Thoracic aorta (tissue), 2 donors: Measurements from ENCODE around the gene EXOC4. TPM values are rescaled to one million over a fixed set of nuclear protein-coding genes. Genes with fewer than 3 reads are reported as not detected.

Experiments
- ATAC-seq: fragments of 150-250 bp; one replicate; pipeline ENCODE4 v1.8.0; 2017; ENCODE audit warnings: low read depth; ENCODE audit not compliant: insufficient number of reproducible peaks, low FRiP score
- DNase-seq: peaks from one replicate; pipeline ENCODE4 v3.0.0-alpha.2; 2020; ENCODE audit warnings: low spot score
- H3K27ac ChIP-seq, 2 donors: fragments of 200-600 bp; sonication (generic); 1 replicate in 1 of 2; 2 replicates in 1 of 2; pipeline ENCODE4 v1.5.1; 2016; ENCODE audit warnings: mild to moderate bottlenecking in 2 of 2, moderate library complexity in 2 of 2
- H3K27me3 ChIP-seq: fragments of 200-600 bp; sonication (generic); replicated peaks from 2 replicates; pipeline ENCODE4 v1.6.0; 2016; ENCODE audit warnings: mild to moderate bottlenecking; ENCODE audit not compliant: insufficient read depth
- H3K36me3 ChIP-seq: fragments of 200-600 bp; sonication (generic); one replicate; pipeline ENCODE4 v1.5.1; 2016
- H3K4me1 ChIP-seq, 2 donors: fragments of 200-600 bp; sonication (generic); 1 replicate in 1 of 2; 2 replicates in 1 of 2; pipeline versions ENCODE4 v1.5.1 to v1.6.0; 2016; ENCODE audit warnings: low read depth in 2 of 2, mild to moderate bottlenecking in 1 of 2; ENCODE audit not compliant: control insufficient read depth in 1 of 2
- H3K4me3 ChIP-seq: fragments of 200-600 bp; sonication (generic); 2 replicates; pipeline ENCODE4 v1.5.1; 2016; ENCODE audit warnings: mild to moderate bottlenecking
- H3K9me3 ChIP-seq: fragments of 200-600 bp; sonication (generic); 2 replicates; pipeline ENCODE4 v1.5.1; 2016
- total RNA-seq, 2 donors: library from RNA; depleted of rRNA; stranded (reverse); fragments of >200 nt; gene quantifications; one replicate each; pipeline versions ENCODE4 v1.1.0 to v1.2.3, GENCODE V29; 2016
- TF ChIP-seq, protein P1 (sequence below): fragments of 200-600 bp; sonication (generic); IDR thresholded peaks from one replicate; pipeline ENCODE4 v1.5.1; 2019; ENCODE audit warnings: antibody characterized with exemption

The EXOC4 gene
- total RNA-seq, 2 donors from 2014 or later: 65.3 to 72.8 TPM

GRCh38 chr7:133611955-133612354 is 359.1 kb downstream of the EXOC4 start:
- Histone ChIP-seq H3K36me3 (no peaks in the 10 kb centered on the region), H3K27me3 (no peaks in the 10 kb centered on the region), H3K9me3 (no peaks in the 10 kb centered on the region), H3K4me1 (no peaks in the 10 kb centered on the region), H3K27ac (no peak overlapping the region), H3K4me3 (no peak overlapping the region)
- DNase-seq: no peak
- TF ChIP-seq, protein P1, sequence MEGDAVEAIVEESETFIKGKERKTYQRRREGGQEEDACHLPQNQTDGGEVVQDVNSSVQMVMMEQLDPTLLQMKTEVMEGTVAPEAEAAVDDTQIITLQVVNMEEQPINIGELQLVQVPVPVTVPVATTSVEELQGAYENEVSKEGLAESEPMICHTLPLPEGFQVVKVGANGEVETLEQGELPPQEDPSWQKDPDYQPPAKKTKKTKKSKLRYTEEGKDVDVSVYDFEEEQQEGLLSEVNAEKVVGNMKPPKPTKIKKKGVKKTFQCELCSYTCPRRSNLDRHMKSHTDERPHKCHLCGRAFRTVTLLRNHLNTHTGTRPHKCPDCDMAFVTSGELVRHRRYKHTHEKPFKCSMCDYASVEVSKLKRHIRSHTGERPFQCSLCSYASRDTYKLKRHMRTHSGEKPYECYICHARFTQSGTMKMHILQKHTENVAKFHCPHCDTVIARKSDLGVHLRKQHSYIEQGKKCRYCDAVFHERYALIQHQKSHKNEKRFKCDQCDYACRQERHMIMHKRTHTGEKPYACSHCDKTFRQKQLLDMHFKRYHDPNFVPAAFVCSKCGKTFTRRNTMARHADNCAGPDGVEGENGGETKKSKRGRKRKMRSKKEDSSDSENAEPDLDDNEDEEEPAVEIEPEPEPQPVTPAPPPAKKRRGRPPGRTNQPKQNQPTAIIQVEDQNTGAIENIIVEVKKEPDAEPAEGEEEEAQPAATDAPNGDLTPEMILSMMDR: no peak
- ATAC-seq: no peak

- TF ChIP-seq, protein P1: no peak
- Histone ChIP-seq H3K36me3 (no peaks in the 10 kb centered on the region), H3K27me3 (no peaks in the 10 kb centered on the region), H3K9me3 (no peaks in the 10 kb centered on the region), H3K4me3 (no peak overlapping the region), H3K4me1 (no peaks in the 10 kb centered on the region), H3K27ac (no peak overlapping the region)
- ATAC-seq (no peak), DNase-seq (no peak)
Measured at GRCh38 chr7:133613250-133613790, 360.4 kb downstream of the EXOC4 start.

DNA sequence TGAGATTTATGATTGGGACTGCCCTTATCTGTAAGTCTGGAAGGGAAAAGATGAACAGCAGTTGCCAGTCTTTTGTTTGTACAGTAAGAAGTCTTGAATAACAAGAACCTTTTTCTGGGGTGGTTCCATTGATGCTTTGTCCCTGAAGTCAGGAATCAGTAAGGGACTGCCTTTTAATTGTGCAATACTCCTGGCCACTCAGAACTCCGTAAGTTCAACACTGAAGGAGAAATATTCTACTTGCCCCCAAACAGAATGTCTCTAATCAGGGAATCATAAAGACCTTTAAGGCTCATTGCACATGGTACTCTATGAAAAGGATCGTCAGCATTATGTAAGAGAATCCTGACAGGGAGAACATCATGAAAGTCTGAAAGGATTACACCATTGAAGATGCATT is 361.4 kb downstream of the EXOC4 start:
- Histone ChIP-seq H3K36me3 (no peaks in the 10 kb centered on the region), H3K4me3 (no peak overlapping the region), H3K27me3 (no peaks in the 10 kb centered on the region), H3K9me3 (no peaks in the 10 kb centered on the region), H3K4me1 (no peaks in the 10 kb centered on the region), H3K27ac (no peak overlapping the region)
- TF ChIP-seq, protein P1: no peak
- ATAC-seq (no peak), DNase-seq (no peak)

DNA sequence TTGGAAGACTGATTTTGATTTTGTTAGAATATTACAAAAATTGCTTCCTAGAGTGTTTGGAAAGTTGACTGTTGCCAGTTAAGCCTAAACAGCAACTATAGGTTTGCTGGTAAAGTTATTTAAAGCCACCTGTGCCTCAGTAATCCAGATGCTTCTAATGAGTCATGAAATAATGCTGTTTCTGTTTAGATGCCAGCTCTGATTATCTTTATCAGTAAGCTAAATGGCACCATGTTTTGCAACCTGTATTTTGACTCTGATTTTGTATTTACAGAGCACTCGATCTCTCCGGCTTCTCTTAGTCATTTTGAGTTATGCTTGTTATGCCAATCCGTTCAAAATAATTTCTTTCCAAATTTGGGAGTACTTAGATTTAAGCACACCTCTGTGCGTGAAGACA is 366.1 kb downstream of the EXOC4 start:
- TF ChIP-seq, protein P1: no peak
- ATAC-seq: no peak
- H3K4me3 ChIP-seq: no peak overlapping the region
- H3K27me3 ChIP-seq: no peaks in the 10 kb centered on the region
- H3K4me1 ChIP-seq: no peaks in the 10 kb centered on the region
- H3K9me3 ChIP-seq: no peaks in the 10 kb centered on the region
- H3K36me3 ChIP-seq: no peaks in the 10 kb centered on the region
- no peak overlapping the region for H3K27ac ChIP-seq
- no peak for DNase-seq

GRCh38 chr7:133619491-133619890 is 366.6 kb downstream of the EXOC4 start:
- H3K27ac ChIP-seq: no peak overlapping the region
- no peaks in the 10 kb centered on the region for H3K4me1 ChIP-seq
- H3K4me3 ChIP-seq: no peak overlapping the region
- H3K9me3 ChIP-seq: no peaks in the 10 kb centered on the region
- H3K27me3 ChIP-seq: no peaks in the 10 kb centered on the region
- H3K36me3 ChIP-seq: no peaks in the 10 kb centered on the region
- no peak for DNase-seq
- TF ChIP-seq, protein P1: no peak
- ATAC-seq: no peak
